Hematopoietic multipotent progenitor cell treated with erythropoietin and hydrocortisone succinate and interleukin-3 and kit ligand, for 6 days (in vitro differentiated cells): ENCODE data around the gene ZNF121.
"Not testable (repeated sequence)": the region's sequence is repeated elsewhere in the genome, so short reads cannot be mapped to it uniquely, and the experiment has no call there.

Source experiments
- DNase-seq: peaks from one replicate; pipeline ENCODE4 v3.0.0-alpha.2; 2015

The ZNF121 gene

GRCh38 chr19:9584073-9584833, at the start of gene ZNF121:
TSS of gene ZNF121 (minus strand) at chr19:9584504. CDS start at chr19:9568097, 16,407 bp downstream.
- peak; percentile 94 for DNase-seq

- no peak for DNase-seq
These were observed 43.6 kb upstream of the ZNF121 start for GRCh38 chr19:9627856-9628255.

DNA sequence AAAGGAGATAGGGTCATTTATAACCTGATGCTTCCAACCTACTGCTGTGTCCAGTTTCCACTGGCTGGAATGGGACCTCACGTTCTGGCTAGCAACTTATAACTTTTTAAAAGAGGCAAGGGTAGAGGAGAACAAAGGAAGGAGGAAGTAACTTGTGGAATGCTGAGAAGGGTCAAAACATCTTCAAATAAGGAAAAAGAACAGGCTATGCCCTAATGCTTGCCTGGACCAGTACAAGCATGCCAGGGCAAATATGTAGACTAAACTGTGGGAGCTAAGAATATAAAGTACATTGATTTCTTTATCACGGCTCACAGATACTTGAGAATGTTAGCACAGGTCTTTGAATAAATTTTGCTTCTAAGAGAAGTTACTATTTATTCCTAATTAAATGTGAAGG, 38.2 kb upstream of the ZNF121 start:
- DNase-seq, result no peak

GRCh38 chr19:9621156-9622037, 37.1 kb upstream of the ZNF121 start, which contains the start of gene ZNF561:
TSS of gene ZNF561 (minus strand) at chr19:9621232. CDS start at chr19:9619456, 1,776 bp downstream.
- DNase-seq, result peak; percentile 94

GRCh38 chr19:9620842-9621155, 36.5 kb upstream of the ZNF121 start:
- DNase-seq, result no peak

GRCh38 chr19:9615844-9616243, 31.5 kb upstream of the ZNF121 start:
- DNase-seq, result no peak

- no peak for DNase-seq
These were observed 26.3 kb upstream of the ZNF121 start for GRCh38 chr19:9610484-9611113.

DNA sequence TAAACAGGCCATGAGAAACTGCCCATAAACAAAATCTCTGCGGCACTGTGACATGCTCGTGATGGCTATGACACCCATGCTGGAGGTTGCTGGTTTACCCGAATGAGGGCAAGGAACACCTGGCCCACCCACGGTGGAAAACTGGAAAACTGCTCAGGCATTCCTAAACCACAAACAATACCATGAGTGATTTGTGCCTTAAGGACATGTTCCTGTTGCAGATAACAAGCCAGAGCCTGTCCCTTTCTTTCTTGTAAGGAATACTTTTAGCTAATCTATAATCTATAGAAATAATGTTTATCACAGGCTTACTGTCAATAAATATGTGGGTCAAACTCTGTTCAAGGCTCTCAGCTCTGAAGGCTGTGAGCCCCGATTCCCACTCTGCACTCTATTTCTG, 24.6 kb upstream of the ZNF121 start:
- DNase-seq, result no peak

GRCh38 chr19:9597027-9597426, 12.7 kb upstream of the ZNF121 start:
- DNase-seq, result no peak

DNA sequence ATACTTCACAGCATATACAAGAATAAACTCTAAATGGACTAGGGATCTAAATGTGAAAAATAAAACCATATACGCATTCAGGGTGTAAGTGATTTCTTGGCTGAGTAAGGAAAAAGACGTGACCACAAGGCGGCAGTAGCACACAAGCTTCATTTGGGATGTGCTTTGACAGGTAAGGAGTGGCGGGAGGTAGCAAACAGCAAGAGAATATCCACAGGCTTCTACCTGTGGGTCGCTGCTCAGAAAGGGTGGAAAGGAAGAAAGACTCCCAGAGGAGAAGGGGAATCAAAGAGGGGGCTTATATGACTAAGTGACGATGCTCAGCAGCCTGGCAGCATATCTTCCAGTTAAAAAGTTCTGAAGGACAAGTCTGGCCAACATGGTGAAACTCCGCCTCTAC, 2.5 kb upstream of the ZNF121 start:
- peak; percentile 79 for DNase-seq

- DNase-seq, result not testable (repeated sequence)
These were observed 2.1 kb downstream of the ZNF121 start for GRCh38 chr19:9582081-9582725.

DNA sequence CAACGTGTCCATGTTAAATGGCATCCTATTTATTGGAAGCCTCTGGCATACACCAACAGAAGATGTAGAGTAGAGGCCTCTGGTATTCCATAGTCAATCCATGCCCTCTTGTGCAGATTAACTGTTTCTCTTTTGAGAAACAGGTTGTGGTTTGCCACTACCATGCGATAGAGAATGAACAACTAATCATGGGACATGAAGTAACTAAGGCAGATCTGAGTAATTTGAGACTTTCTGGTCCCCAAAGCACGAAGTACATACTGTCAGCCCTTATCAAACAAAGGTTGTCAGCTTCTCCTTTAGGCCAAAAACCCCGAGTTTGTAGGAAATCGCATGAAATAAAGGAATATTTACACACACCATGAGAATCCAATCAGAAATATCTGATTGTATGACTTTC, 3.6 kb downstream of the ZNF121 start:
- no peak for DNase-seq

DNA sequence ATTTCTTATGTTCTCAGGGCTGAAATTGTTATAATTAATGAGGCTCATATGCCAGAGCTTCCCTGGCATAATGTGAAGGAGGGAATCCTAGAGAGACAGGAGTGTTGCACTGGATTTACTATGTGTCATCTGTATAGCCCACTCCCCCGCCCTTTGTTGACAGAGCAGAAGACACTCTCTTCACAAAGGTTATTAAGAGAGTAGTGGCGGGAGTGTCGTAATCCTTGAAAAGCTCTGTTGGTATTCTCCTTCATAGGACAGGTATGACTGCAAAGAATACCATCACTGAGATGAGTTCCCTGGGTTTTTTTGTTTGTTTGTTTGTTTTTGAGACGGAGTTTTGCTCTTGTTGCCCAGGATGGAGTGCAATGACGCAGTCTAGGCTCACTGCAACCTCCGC, 14.0 kb downstream of the ZNF121 start:
- no peak for DNase-seq

- DNase-seq, result no peak
These were observed 17.6 kb downstream of the ZNF121 start for GRCh38 chr19:9566729-9567128.

- peak; percentile 54 for DNase-seq
These were observed 18.2 kb downstream of the ZNF121 start for GRCh38 chr19:9565900-9566705.

- no peak for DNase-seq
These were observed 31.6 kb downstream of the ZNF121 start for GRCh38 chr19:9552536-9553274.

DNA sequence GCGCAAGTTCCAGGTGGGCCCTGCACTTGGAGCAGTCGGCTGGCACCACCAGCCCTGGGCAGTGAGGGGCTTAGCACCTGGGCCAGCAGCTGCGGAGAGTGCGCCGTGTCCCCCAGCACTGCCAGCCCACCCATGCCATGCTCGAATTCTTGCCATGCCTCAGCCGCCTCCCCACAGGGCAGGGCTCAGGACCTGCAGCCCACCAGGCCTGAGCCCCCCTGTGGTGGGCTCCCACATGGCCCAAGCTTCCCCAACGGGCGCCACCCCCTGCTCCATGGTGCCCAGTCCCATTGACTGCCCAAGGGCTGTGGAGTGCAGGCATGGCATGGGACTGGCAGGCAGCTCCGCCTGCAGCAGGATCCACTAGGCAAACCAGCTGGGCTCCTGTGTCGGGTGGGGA, 36.4 kb downstream of the ZNF121 start:
- DNase-seq, result no peak

GRCh38 chr19:9541281-9541680, 43.0 kb downstream of the ZNF121 start:
- DNase-seq, result not testable (repeated sequence)

- DNase-seq, result not testable (repeated sequence)
These were observed 44.4 kb downstream of the ZNF121 start for GRCh38 chr19:9539921-9540320.

DNA sequence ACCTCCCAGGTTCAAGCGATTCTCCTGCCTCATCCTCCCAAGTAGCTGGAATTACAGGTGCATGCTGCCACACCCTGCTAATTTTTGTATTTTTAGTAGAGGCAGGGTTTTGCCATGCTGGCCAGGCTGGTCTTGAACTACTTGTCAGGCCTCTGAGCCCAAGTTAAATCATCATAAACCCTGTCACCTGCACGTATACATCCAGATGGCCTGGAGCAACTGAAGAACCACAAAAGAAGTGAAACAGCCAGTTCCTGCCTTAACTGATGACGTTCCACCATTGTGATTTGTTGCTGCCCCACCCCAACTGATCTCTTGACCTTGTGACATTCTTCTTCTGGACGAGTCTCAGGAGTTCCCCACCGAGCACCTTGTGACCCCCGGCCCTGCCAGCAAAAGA, 45.1 kb downstream of the ZNF121 start:
- DNase-seq, result not testable (repeated sequence)
